GM19397 (cell line): ENCODE data around the gene ZFAND3.
"Not testable (repeated sequence)": the region's sequence is repeated elsewhere in the genome, so short reads cannot be mapped to it uniquely, and the experiment has no call there.

Experiments
- ATAC-seq: cut with Tn5 transposase; IDR thresholded peaks from one replicate; pipeline ENCODE4 v1.9.1; 2021; ENCODE audit warnings: mild to moderate bottlenecking, moderate library complexity; ENCODE audit not compliant: unreplicated experiment

The ZFAND3 gene

DNA sequence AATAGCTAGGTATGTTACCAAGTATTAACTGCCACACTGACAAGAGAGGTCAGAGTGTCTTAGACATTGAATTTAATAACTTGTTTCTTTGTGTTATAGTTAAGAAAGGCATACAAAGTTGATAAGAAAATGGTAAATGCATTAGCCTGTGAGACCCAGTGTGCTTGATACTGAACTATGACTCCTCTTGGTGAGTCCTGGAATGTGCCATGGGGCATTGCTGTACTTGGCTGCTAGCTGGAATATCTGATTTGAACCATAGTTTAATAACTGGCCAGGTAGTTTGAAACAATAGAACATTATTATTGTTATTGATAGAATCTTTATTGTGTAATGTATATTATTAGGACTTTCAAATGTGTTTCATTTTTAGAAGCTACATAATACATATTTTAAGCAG lies 70.0 kb downstream of the ZFAND3 start:
- no peak for ATAC-seq

DNA sequence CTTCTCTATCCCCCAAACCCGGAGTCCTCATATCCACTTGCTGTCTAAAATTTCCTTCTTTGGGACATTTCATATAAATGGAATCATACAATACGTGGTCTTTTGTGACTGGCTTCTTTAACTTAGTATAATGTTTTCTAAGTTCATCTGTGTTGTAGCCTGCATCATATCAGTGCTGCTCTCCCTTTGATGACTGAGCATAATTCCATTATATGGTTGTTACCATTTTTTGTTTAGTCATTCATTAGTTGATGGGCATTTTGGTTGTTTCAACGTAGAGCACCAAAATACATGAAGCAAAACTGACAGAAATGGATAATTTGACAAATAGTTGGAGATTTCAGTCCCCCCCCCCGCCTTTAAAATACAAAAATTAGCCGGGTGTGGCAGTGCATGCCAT lies 71.5 kb downstream of the ZFAND3 start:
- no peak for ATAC-seq

DNA sequence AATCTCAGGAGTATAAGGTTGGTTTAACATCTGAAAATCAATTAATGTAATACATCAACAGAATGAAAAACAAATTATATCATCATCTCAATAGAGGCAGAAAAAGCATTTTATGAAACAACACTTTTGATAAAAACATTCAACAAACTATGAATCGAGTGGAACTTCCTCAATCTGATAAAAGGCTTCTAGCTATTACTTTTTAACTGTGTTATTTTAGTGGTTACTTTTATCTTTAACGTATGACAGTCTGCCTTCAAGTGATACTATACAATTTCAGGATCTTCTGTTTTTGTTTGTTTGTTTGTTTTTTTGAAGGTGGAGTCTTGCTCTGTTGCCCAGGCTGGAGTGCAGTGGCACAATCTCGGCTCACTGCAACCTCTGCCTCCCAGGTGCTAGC lies 73.7 kb downstream of the ZFAND3 start:
- no peak for ATAC-seq

- ATAC-seq: not testable (repeated sequence)
Measured at GRCh38 chr6:37893734-37894133, 74.2 kb downstream of the ZFAND3 start.

DNA sequence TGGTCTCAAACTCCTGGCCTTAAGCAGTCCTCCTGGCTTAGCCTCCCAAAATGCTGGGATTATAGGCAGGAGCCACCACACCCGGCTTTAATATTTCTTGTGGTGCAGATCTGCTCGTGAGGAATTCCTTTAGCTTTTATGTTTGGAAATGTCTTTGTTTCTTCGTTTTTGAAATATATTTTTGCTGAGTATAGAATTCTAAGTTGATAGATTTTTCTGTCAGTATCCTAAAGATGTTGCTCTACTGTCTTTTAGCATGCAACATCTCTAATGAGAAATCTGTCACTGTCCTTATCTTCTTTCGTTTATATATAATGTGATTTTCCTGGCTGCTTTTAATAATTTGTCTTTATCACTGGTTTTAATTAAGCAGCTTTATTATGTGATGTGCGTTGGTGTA lies 75.1 kb downstream of the ZFAND3 start:
- ATAC-seq: no peak

- no peak for ATAC-seq
Measured at GRCh38 chr6:37897321-37897720, 77.8 kb downstream of the ZFAND3 start.

- no peak for ATAC-seq
Measured at GRCh38 chr6:37897818-37898515, 78.4 kb downstream of the ZFAND3 start.

- ATAC-seq: no peak
Measured at GRCh38 chr6:37903351-37904340, 84.1 kb downstream of the ZFAND3 start.

DNA sequence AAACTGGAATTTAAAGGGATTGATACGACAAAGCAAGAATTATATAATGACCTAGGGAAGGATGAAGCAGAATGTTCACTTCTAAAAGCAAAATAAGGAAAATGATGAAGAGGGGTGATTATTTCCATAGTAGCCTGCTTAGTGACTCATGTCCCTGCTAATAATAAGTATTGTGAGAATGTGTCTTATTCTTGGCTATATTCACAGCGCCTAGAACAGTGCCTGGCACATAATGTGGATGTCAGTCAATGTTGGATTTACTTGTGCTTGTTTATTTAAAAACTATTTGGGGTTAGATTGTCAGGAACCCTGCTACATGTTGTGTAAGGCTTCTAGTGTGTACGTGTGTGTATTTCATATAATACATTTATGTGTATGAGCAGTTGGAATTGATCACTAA lies 85.1 kb downstream of the ZFAND3 start:
- no peak for ATAC-seq

DNA sequence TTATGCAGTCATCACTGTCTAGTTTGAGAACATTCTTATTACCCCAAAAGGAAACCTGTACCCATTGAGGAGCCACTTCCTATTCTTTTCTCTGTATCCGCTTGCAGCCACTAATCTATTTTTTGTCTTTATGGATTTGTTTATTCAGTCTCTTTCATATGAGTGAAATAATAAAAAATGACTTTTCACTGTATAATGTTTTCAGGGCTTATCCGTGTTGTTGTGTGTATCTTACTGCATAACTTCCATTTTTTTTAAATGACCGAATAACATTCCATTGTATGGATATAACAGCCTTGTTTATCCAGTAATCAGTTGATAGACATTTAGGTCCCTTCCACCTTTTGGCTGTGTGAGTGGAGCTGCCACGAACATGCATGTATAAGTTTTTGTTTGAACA lies 86.6 kb downstream of the ZFAND3 start:
- ATAC-seq: no peak

DNA sequence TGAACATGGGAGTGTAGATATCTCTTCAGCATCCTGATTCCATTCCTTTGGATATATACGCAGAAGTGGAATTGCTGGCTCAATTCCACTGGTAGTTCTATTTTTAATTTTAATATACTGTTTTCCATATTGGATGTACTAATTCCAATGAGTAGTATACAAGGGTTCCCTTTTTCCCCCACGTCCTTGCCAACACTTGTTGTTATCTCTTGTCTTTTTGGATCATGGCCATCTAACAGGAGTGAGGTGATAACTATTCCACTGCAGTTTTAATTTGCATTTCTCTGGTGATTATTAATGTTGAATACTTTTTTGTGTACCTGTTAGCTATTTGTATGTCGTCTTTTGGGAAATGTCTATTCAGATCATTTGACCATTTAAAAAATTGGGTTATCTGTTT lies 91.5 kb downstream of the ZFAND3 start:
- ATAC-seq: no peak

- no peak for ATAC-seq
Measured at GRCh38 chr6:37913210-37913609, 93.7 kb downstream of the ZFAND3 start.

GRCh38 chr6:37915463-37915862 lies 95.9 kb downstream of the ZFAND3 start:
- no peak for ATAC-seq

GRCh38 chr6:37916149-37916548 lies 96.6 kb downstream of the ZFAND3 start:
- ATAC-seq: no peak

DNA sequence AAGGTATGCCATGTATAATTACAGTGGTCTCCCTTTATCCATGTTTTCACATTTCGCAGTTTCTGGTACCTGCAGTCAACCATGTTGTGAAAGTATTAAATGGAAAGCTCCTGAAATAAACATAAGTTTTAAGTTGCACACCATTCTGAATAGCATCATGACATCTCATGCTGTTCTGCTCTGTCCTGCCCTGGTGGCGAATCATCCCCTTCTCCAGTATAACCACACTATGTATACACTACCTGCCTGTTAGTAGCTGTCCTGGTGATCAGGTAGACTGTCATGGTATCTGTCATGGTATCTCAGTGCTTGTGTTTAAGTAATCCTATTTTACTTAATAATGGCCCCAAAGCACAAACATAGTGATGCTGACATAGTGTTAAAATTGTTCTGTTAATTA lies 97.1 kb downstream of the ZFAND3 start:
- ATAC-seq: no peak

DNA sequence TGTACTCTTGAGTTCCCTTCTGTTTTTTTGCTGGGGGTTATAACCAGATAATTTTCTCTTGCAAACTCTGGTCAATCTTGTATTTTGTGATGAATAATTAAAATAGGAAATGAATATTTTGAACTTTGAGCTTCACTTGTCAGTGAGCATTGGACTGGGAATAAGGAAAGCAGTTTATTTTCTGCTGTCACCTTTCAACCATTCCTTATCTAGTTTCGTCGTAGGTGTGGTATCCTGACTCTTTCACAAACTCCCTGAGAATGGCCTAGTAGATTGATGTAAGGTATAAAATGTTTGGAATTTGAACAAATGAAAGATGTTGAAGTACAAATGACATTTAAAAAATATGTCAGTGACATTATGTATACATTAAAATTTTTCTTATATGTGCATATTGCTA lies 98.0 kb downstream of the ZFAND3 start:
- ATAC-seq: no peak

GRCh38 chr6:37919417-37920157 lies 100.1 kb downstream of the ZFAND3 start:
- no peak for ATAC-seq

GRCh38 chr6:37920667-37921066 lies 101.1 kb downstream of the ZFAND3 start:
- no peak for ATAC-seq

GRCh38 chr6:37922563-37922962 lies 103.0 kb downstream of the ZFAND3 start:
- no peak for ATAC-seq

GRCh38 chr6:37923514-37923913 lies 104.0 kb downstream of the ZFAND3 start:
- no peak for ATAC-seq

GRCh38 chr6:37926661-37927060 lies 107.1 kb downstream of the ZFAND3 start:
- ATAC-seq: no peak
